ENCODE measurements around the gene CHKB. TPM values are rescaled to one million over a fixed set of nuclear protein-coding genes. Genes with fewer than 3 reads are reported as not detected.

The CHKB gene
- total and polyA plus RNA-seq, 2 of the 8 experiments (the other 6 are each of a cell fraction or from before 2014, with no cell fraction given): 27.9 to 42.2 TPM

- Histone ChIP-seq H3K9me3 (ENCODE audit: insufficient read depth in 2 of 2, low read depth in 1 of 2, low read length in 1 of 2) (no peaks in the 10 kb centered on the region), H2BK20ac (ENCODE audit: low read length) (no peak overlapping the region), H3K4me1 (replicated peaks in 1 of 4; ENCODE audit: control insufficient read depth in 3 of 4, insufficient read depth in 4 of 4, low read length in 3 of 4) (peaks cover 0 to 3% (median 0%) of the 10 kb centered on the region in 4 experiments; a peak in 2 of 7 replicates), H3K23ac (ENCODE audit: insufficient read length) (no peak overlapping the region), H3K27ac (ENCODE audit: low read depth, low read length) (no peak overlapping the region), H3K14ac (ENCODE audit: insufficient read length) (no peak overlapping the region), H4K91ac (replicated peaks; ENCODE audit: insufficient read length, low read length) (no peak overlapping the region), H3K4ac (replicated peaks; ENCODE audit: insufficient read length, low read depth, low read length) (no peak overlapping the region), H2BK5ac (ENCODE audit: low read depth, low read length) (no peak overlapping the region), H3K4me3 (ENCODE audit: extremely low read depth in 1 of 4, insufficient read depth in 2 of 4, low read depth in 3 of 4, low read length in 4 of 4) (no peak overlapping the region), H3K79me2 (ENCODE audit: control insufficient read depth in 1 of 2, insufficient read depth in 2 of 2, low read length in 2 of 2) (no peaks in the 10 kb centered on the region), H2AFZ (ENCODE audit: low read length) (no peak overlapping the region), H3K79me1 (ENCODE audit: low read depth, low read length) (no peaks in the 10 kb centered on the region), H2BK12ac (ENCODE audit: low read depth, low read length) (0 out of 2 replicates have a peak overlapping the region, but pooled peaks have one; percentile 19), H3K27me3 (replicated peaks in 1 of 4; ENCODE audit: control insufficient read depth in 3 of 4, extremely low read depth in 1 of 4, insufficient read depth in 3 of 4, low read length in 3 of 4) (peaks cover 0 to 5% (median 3%) of the 10 kb centered on the region in 4 experiments; a peak in 5 of 7 replicates), H4K5ac (ENCODE audit: insufficient read length, low read depth, low read length) (no peak overlapping the region), H3K23me2 (ENCODE audit: low read depth, low read length) (peaks cover 3% of the 10 kb centered on the region; the same call in 1 of the 2 replicates), H3K4me2 (ENCODE audit: insufficient read depth in 1 of 2, low read depth in 2 of 2, low read length in 2 of 2) (no peak overlapping the region; a peak in 1 of 4 replicates), H4K8ac (ENCODE audit: extremely low read depth, insufficient read depth, low read length) (no peak overlapping the region), H3K18ac (ENCODE audit: extremely low read depth, low read length) (no peak overlapping the region; the same call in 1 of the 2 replicates), H2BK120ac (replicated peaks; ENCODE audit: low read depth, low read length) (no peak overlapping the region), H2AK5ac (ENCODE audit: low read depth, low read length) (no peak overlapping the region), H3K36me3 (ENCODE audit: control insufficient read depth in 2 of 4, insufficient read depth in 4 of 4, low read length in 3 of 4) (no peaks in the 10 kb centered on the region), H4K20me1 (replicated peaks in 1 of 2; ENCODE audit: control insufficient read depth in 1 of 2, insufficient read depth in 2 of 2, low read length in 2 of 2) (no peaks in the 10 kb centered on the region), H2BK15ac (ENCODE audit: low read length) (peak overlapping the region; percentile 61; the same call in 1 of the 2 replicates), H3K9ac (replicated peaks in 1 of 4; ENCODE audit: extremely low read depth in 1 of 4, low read depth in 3 of 4, low read length in 3 of 4) (no peak overlapping the region), H3K56ac (replicated peaks; ENCODE audit: insufficient read length, low read depth, low read length) (no peak overlapping the region)
- CTCF ChIA-PET (ENCODE audit: partially characterized antibody): interaction anchor here (0.6 to 1.6 kb wide), 2 partner anchors 24 to 59 kb away, joined by 3 read pairs; no protein-coding TSS in a partner anchor
- no peak for FAIRE-seq
- TF ChIP-seq SRF (IDR thresholded peaks at IDR 0.05; ENCODE audit: low read depth, low read length) (no peak), BACH1 (IDR thresholded peaks at IDR 0.05; ENCODE audit: low read length) (no peak), KDM5A (IDR thresholded peaks at IDR 0.05; ENCODE audit: low read length) (no peak), RBBP5 (IDR thresholded peaks at IDR 0.05; ENCODE audit: borderline replicate concordance, low read depth, low read length) (no peak), TCF12 (IDR thresholded peaks at IDR 0.05; ENCODE audit: low read depth, low read length) (no peak), ASH2L (IDR thresholded peaks at IDR 0.05; ENCODE audit: low read length) (no peak), SUZ12 (IDR thresholded peaks at IDR 0.05; ENCODE audit: low read length) (no peak), YY1 (IDR thresholded peaks at IDR 0.05; ENCODE audit: low read depth, low read length) (no peak), SIRT6 (IDR thresholded peaks at IDR 0.05; ENCODE audit: low read length) (no peak), GTF2F1 (IDR thresholded peaks at IDR 0.05; ENCODE audit: borderline replicate concordance, low read depth, low read length) (no peak), E2F6 (IDR thresholded peaks at IDR 0.05) (no peak)
- no peak for DNase-seq (ENCODE audit: low read depth in 1 of 2, low spot score in 2 of 2)
- POLR2A ChIA-PET (ENCODE audit: partially characterized antibody): no interaction called here
- 77% methylated on average over 9 of the region's 34 CpGs; no CpG with 5 or more reads in 1 of the 2 experiments for WGBS, 2 experiments (ENCODE audit: extremely low coverage in 1 of 2, insufficient coverage in 1 of 2, insufficient read length in 1 of 2, insufficient replicate concordance in 2 of 2, low coverage in 1 of 2, low lambda C conversion rate in 2 of 2, missing lambda C conversion rate in 1 of 2)
Measured at GRCh38 chr22:50561401-50562358, 21.0 kb downstream of the CHKB start.
